OCI-LY1 (cell line): ENCODE results near the gene TEX10.

ENCODE experiments used
- H2AFZ ChIP-seq: fragments of 200-600 bp; sonication (generic), shearing (Covaris generic); 2 replicates; pipeline ENCODE4 v1.6.0; 2014; ENCODE audit warnings: antibody characterized with exemption, mild to moderate bottlenecking, low read length
- H3F3A ChIP-seq: fragments of 200-600 bp; sonication (generic), shearing (Covaris generic); 2 replicates; pipeline ENCODE4 v1.6.0; 2014; ENCODE audit warnings: mild to moderate bottlenecking, antibody characterized with exemption, low read length, moderate library complexity; ENCODE audit not compliant: insufficient read depth
- H3K27ac ChIP-seq: fragments of 200-600 bp; sonication (generic); 2 replicates; pipeline ENCODE4 v1.5.1; 2014; ENCODE audit warnings: low read length, mixed run types, mild to moderate bottlenecking, low read depth; ENCODE audit not compliant: poor library complexity, severe bottlenecking
- H3K27me3 ChIP-seq: fragments of 200-600 bp; sonication (generic); 2 replicates; pipeline ENCODE4 v1.6.0; 2014; ENCODE audit warnings: antibody characterized with exemption, mild to moderate bottlenecking, low read length, moderate library complexity; ENCODE audit not compliant: insufficient read depth
- H3K36me3 ChIP-seq: fragments of 200-600 bp; sonication (generic); 2 replicates; pipeline ENCODE4 v1.6.1; 2014; ENCODE audit warnings: mild to moderate bottlenecking, antibody characterized with exemption, low read length, moderate library complexity, mixed read lengths; ENCODE audit not compliant: insufficient read depth
- H3K4me1 ChIP-seq: fragments of 200-600 bp; sonication (generic); 2 replicates; pipeline ENCODE4 v1.5.1; 2014; ENCODE audit warnings: mild to moderate bottlenecking, low read length, moderate library complexity; ENCODE audit not compliant: insufficient read depth, severe bottlenecking
- H3K4me2 ChIP-seq: fragments of 200-600 bp; sonication (generic), shearing (Covaris generic); 2 replicates; pipeline ENCODE4 v1.6.1; 2014; ENCODE audit warnings: low read length
- H3K4me3 ChIP-seq: fragments of 200-600 bp; sonication (generic); 2 replicates; pipeline ENCODE4 v1.5.1; 2014; ENCODE audit warnings: low read length, low read depth, mild to moderate bottlenecking, mixed read lengths; ENCODE audit not compliant: poor library complexity, severe bottlenecking
- H3K79me2 ChIP-seq: fragments of 200-600 bp; shearing (Covaris generic); 2 replicates; pipeline ENCODE4 v1.6.1; 2016; ENCODE audit warnings: mixed run types, low read length, mixed read lengths; ENCODE audit not compliant: insufficient read depth
- H3K9ac ChIP-seq: fragments of 200-600 bp; sonication (generic), shearing (Covaris generic); 2 replicates; pipeline ENCODE4 v1.6.1; 2014; ENCODE audit warnings: mild to moderate bottlenecking, low read length, mixed read lengths
- H3K9me2 ChIP-seq: fragments of 200-600 bp; sonication (generic), shearing (Covaris generic); 2 replicates; pipeline ENCODE4 v1.6.1; 2014; ENCODE audit warnings: low read depth, mild to moderate bottlenecking, low read length, mixed read lengths
- H3K9me3 ChIP-seq: fragments of 200-600 bp; shearing (Covaris generic); 2 replicates; pipeline ENCODE4 v1.6.1; 2014; ENCODE audit warnings: low read length, mixed read lengths
- H4K20me1 ChIP-seq: fragments of 200-600 bp; sonication (generic), shearing (Covaris generic); 2 replicates; pipeline ENCODE4 v1.6.0; 2016; ENCODE audit warnings: mild to moderate bottlenecking, low read length; ENCODE audit not compliant: insufficient read depth
- EZH2 ChIP-seq: fragments of 200-600 bp; sonication (generic), shearing (Covaris generic); IDR thresholded peaks from 2 replicates; pipeline ENCODE4 v1.8.0; 2017; ENCODE audit warnings: borderline replicate concordance, mixed run types, mild to moderate bottlenecking, antibody characterized with exemption, low read length, moderate library complexity, mixed read lengths
- TF ChIP-seq, protein P1 (sequence below): fragments of 200-600 bp; sonication (generic), shearing (Covaris generic); IDR thresholded peaks from 2 replicates; pipeline ENCODE4 v1.5.1; 2017; ENCODE audit warnings: mild to moderate bottlenecking, antibody characterized with exemption, low read length, moderate library complexity, mixed read lengths

TEX10 gene

DNA sequence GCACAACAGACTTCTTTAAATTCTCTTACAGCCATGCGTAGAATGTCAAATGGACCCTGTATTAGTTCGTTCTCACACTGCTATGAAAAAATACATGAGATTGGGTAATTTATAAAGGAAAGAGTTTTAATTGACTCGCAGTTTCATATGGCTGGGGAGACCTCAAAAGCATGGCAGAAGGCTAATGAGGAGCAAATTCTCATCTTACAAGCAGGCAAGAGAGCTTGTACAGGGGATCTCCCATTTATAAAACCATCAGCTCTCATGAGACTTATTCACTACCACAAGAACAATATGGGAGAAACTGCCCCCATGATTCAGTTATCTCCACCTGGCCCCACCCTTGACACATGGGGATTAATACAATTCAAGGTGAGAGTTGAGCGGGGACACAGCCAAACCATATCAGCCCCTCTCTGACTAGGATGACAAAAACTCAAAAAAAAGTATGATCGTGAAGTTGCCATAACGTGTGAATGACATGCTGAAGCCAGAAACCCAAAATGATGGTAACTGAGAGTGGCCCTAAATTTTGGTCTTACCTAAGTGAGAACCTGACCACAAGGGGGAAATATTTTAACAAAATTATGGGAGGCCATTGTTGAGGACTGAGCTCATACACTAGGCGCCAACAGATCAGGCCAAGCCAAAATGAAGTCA lies 17.5 kb upstream of the TEX10 start:
- Histone ChIP-seq H2AFZ (no peak overlapping the region), H3K79me2 (no peaks in the 10 kb centered on the region), H3K9ac (no peak overlapping the region), H3K4me1 (no peaks in the 10 kb centered on the region), H3K9me2 (no peaks in the 10 kb centered on the region), H3F3A (no peaks in the 10 kb centered on the region), H3K27ac (no peak overlapping the region), H3K4me2 (no peak overlapping the region), H3K4me3 (no peak overlapping the region), H4K20me1 (no peaks in the 10 kb centered on the region), H3K9me3 (peaks cover 4% of the 10 kb centered on the region; the same call in 1 of the 2 replicates), H3K27me3 (no peaks in the 10 kb centered on the region), H3K36me3 (no peaks in the 10 kb centered on the region)
- TF ChIP-seq, protein P1, sequence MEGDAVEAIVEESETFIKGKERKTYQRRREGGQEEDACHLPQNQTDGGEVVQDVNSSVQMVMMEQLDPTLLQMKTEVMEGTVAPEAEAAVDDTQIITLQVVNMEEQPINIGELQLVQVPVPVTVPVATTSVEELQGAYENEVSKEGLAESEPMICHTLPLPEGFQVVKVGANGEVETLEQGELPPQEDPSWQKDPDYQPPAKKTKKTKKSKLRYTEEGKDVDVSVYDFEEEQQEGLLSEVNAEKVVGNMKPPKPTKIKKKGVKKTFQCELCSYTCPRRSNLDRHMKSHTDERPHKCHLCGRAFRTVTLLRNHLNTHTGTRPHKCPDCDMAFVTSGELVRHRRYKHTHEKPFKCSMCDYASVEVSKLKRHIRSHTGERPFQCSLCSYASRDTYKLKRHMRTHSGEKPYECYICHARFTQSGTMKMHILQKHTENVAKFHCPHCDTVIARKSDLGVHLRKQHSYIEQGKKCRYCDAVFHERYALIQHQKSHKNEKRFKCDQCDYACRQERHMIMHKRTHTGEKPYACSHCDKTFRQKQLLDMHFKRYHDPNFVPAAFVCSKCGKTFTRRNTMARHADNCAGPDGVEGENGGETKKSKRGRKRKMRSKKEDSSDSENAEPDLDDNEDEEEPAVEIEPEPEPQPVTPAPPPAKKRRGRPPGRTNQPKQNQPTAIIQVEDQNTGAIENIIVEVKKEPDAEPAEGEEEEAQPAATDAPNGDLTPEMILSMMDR, result no peak
- no peak for TF ChIP-seq EZH2

DNA sequence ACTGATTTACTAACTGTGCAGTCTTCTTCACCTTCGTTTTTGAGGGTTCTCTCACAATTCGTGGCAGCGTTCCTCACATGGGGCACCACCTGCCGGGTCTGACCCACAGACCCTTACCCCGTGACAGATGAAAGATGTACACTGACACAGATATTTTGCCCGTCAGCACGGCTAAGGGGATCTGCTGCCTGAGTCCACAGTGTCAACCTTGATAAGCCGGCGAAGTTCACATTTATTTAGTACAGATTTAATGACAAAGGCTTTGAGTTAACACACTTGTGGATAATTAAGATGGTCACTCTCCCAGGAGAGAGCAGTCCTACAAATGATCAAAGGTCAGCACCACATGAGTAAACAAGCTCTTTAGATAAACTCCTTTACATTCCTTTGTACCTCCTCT lies 15.9 kb upstream of the TEX10 start:
- Histone ChIP-seq H3K9me2 (no peaks in the 10 kb centered on the region), H3K27me3 (no peaks in the 10 kb centered on the region), H3K4me2 (no peak overlapping the region), H3K36me3 (no peaks in the 10 kb centered on the region; the same call in 1 of the 2 replicates), H3K79me2 (no peaks in the 10 kb centered on the region), H3K27ac (no peak overlapping the region), H4K20me1 (no peaks in the 10 kb centered on the region), H3K9me3 (peaks cover 5% of the 10 kb centered on the region), H2AFZ (no peak overlapping the region), H3F3A (no peaks in the 10 kb centered on the region), H3K9ac (no peak overlapping the region), H3K4me3 (no peak overlapping the region), H3K4me1 (no peaks in the 10 kb centered on the region)
- no peak for TF ChIP-seq EZH2

DNA sequence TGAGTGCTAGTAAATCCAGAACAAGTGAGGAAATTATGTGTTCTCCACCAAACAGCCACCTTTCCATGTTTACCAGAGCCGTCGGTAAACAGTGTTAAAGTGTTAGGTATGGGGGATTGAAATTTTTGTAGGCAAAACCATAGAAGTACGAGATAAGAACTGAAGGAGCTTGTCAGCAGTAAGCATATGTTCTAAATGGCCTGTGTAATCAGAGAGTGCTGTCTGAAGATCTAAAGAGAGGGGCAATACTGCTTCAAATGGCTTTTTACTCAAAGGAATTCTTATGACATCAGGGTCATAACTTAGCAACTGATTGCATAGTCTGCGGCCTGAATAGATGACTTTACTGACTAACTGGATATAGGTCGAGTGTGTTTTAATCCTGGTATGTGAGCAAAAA lies 13.4 kb upstream of the TEX10 start:
- Histone ChIP-seq H3K4me2 (no peak overlapping the region), H3K9me2 (no peaks in the 10 kb centered on the region), H2AFZ (no peak overlapping the region), H4K20me1 (no peaks in the 10 kb centered on the region), H3K36me3 (no peaks in the 10 kb centered on the region; the same call in 1 of the 2 replicates), H3K27me3 (no peaks in the 10 kb centered on the region), H3K4me1 (no peaks in the 10 kb centered on the region), H3K79me2 (no peaks in the 10 kb centered on the region), H3K4me3 (no peak overlapping the region), H3K9ac (no peak overlapping the region), H3K9me3 (peaks cover 12% of the 10 kb centered on the region), H3F3A (no peaks in the 10 kb centered on the region), H3K27ac (no peak overlapping the region)
- TF ChIP-seq EZH2, result no peak
- TF ChIP-seq, protein P1, result no peak

DNA sequence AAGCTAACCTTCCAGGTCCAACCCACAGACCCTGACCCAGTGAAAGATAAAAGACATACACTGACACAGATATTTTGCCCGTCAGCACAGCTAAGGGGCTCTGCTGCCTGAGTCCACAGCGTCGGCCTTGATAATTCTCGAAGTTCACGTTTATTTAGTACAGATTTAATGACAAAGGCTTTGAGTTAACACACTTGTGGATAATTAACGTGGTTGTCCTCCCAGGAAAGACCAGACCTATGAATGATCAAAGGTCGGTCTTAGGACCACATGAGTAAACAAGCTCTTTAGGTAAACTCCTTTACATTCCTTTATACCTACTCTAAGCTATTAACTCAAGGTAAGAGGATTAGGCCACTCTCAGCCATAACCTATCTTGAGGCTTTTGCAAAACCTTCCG lies 11.3 kb upstream of the TEX10 start:
- no peaks in the 10 kb centered on the region for H3K4me1 ChIP-seq
- no peak overlapping the region for H3K4me2 ChIP-seq
- no peak overlapping the region for H3K4me3 ChIP-seq
- no peak for TF ChIP-seq EZH2
- TF ChIP-seq, protein P1, result no peak
- no peaks in the 10 kb centered on the region for H3K79me2 ChIP-seq
- peaks cover 13% of the 10 kb centered on the region for H3K9me3 ChIP-seq
- H3K9ac ChIP-seq, result no peak overlapping the region
- no peaks in the 10 kb centered on the region; the same call in 1 of the 2 replicates for H3K36me3 ChIP-seq
- no peak overlapping the region for H3K27ac ChIP-seq
- H2AFZ ChIP-seq, result no peak overlapping the region
- no peaks in the 10 kb centered on the region for H3K9me2 ChIP-seq
- H3K27me3 ChIP-seq, result no peaks in the 10 kb centered on the region
- H3F3A ChIP-seq, result no peaks in the 10 kb centered on the region
- no peaks in the 10 kb centered on the region for H4K20me1 ChIP-seq
